Medulla oblongata (tissue), 1 donor: ENCODE results near the gene MBOAT1.
A peak's percentile ranks its signal among the peaks of the same experiment; 100 is the strongest.
"Not testable (repeated sequence)": the region's sequence is repeated elsewhere in the genome, so short reads cannot be mapped to it uniquely, and the experiment has no call there.

Experiments
- DNase-seq: peaks from one replicate; pipeline ENCODE4 v3.0.0-alpha.2; 2015; ENCODE audit errors: extremely low spot score

Gene MBOAT1

GRCh38 chr6:20212392-20213111 is at the start of gene MBOAT1:
TSS of gene MBOAT1 (minus strand) at chr6:20212469. CDS start at chr6:20212234, 235 bp downstream.
- peak; percentile 95 for DNase-seq

- no peak for DNase-seq
Measured at GRCh38 chr6:20261685-20262084, 49.4 kb upstream of the MBOAT1 start.

DNA sequence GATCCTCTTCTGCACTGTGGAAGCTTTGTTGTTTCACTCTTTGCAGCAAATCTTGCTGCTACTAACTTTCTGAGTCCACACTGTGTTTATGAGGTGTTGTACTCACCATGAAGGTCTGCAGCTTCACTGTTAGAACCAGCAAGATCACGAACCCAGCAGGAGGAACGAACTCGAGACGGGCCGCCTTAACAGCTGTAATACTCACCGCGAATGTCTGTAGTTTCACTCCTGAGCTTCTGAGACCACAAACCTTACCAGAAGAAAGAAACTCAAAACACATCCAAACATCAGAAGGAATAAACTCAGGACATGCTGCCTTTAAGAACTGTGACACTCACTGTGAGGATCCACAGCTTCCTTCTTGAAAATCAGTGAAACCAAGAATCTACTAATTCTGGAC is 48.1 kb upstream of the MBOAT1 start:
- DNase-seq = no peak

- no peak for DNase-seq
Measured at GRCh38 chr6:20259316-20260049, 47.2 kb upstream of the MBOAT1 start.

- DNase-seq = no peak
Measured at GRCh38 chr6:20255428-20255827, 43.2 kb upstream of the MBOAT1 start.

GRCh38 chr6:20254295-20254694 is 42.0 kb upstream of the MBOAT1 start:
- no peak for DNase-seq

- no peak for DNase-seq
Measured at GRCh38 chr6:20253021-20253420, 40.8 kb upstream of the MBOAT1 start.

GRCh38 chr6:20252311-20252710 is 40.0 kb upstream of the MBOAT1 start:
- DNase-seq = no peak

- no peak for DNase-seq
Measured at GRCh38 chr6:20251525-20251924, 39.3 kb upstream of the MBOAT1 start.

- no peak for DNase-seq
Measured at GRCh38 chr6:20246125-20246524, 33.9 kb upstream of the MBOAT1 start.

- DNase-seq = not testable (repeated sequence)
Measured at GRCh38 chr6:20244807-20245681, 32.8 kb upstream of the MBOAT1 start.

- no peak for DNase-seq
Measured at GRCh38 chr6:20243288-20243687, 31.0 kb upstream of the MBOAT1 start.

DNA sequence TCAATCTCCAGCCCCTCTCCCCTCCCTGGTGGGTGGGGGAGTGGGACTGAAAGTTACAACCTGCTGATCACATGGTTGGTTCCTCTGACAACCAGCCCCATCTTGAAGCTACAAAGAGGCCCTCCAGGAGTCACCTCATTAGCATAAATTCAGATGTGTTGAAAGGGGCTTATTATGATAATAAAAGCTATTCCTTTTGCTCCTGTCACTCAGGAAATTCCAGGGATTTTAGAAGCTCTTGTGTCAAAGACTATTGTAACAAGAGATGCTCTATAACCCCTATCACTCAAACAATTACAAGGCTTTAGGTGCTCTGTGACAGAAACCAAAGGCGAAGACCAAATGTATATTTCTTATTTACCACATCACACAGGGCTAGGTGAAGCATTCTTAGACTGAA is 30.1 kb upstream of the MBOAT1 start:
- DNase-seq = no peak

DNA sequence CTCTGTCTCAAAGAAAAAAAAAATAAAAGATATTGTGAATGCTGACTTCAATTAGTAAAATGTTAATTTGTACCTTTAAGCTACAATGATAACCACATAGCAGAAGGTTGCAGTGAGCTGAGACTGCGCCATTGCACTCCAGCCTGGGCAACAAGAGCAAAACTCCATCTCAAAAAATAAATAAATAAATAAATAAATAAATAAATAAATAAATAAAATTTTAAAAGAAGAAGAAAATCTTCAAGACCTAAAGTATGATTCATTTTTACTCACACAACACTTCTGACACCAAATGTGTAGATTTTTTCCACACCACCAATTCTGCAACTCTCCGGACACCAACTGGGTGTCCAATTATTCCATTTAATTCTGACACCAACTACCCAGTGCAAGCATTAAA is 28.8 kb upstream of the MBOAT1 start:
- no peak for DNase-seq

- no peak for DNase-seq
Measured at GRCh38 chr6:20238688-20239587, 26.7 kb upstream of the MBOAT1 start.

- DNase-seq = no peak
Measured at GRCh38 chr6:20237677-20238460, 25.6 kb upstream of the MBOAT1 start.

- no peak for DNase-seq
Measured at GRCh38 chr6:20236909-20237600, 24.8 kb upstream of the MBOAT1 start.

DNA sequence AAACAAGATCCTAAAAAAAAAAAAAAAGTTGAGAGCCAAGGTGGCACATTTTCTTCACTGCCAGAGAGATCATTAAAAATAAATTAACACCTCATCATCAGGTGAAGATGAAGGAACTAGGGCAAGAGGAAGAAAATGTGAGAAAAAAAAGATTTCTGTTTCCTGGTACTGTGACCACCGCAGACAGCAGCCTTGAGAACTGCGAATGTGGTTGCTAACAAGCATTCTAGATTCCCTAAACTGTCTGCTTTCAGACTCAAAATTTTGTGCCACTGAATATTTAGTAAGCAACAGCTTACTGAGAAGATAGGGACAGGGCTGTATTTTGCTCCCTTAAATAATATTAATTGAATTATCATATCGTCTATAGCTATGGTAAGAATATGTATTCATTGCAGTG is 24.1 kb upstream of the MBOAT1 start:
- no peak for DNase-seq

GRCh38 chr6:20235041-20235440 is 22.8 kb upstream of the MBOAT1 start:
- DNase-seq = no peak

DNA sequence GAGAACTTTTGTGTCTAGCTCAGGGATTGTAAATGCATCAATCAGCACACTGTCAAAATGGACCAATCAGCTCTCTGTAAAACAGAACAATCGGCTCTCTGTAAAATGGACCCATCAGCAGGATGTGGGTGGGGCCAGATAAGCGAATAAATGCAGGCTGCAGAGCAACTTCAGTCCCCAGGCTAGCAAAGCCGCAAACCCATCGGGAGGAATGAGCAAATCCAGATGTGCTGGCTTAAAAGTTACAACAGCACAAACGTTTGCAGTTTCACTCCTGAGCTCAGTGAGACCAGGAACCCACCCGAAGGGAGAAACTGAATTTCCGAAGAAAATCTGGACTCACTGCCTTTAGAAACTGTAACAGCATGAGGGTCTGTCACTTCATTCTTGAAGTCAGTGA is 21.9 kb upstream of the MBOAT1 start:
- no peak for DNase-seq
